Right lobe of liver (tissue), 4 donors: ENCODE results near the gene PTBP2.

Source experiments
- CTCF ChIP-seq, 4 donors: fragments of 200-600 bp in 3 of 4; fragments of 450-650 bp in 1 of 4; IDR thresholded peaks; one replicate each; pipeline versions ENCODE4 v1.5.1 to v1.8.0; 2016 to 2022; ENCODE audit warnings: antibody characterized with exemption in 4 of 4, mild to moderate bottlenecking in 2 of 4
- POLR2A ChIP-seq: fragments of 450-650 bp; IDR thresholded peaks from one replicate; pipeline ENCODE4 v1.6.1; 2017; ENCODE audit warnings: antibody characterized with exemption, mild to moderate bottlenecking
- donor health status: DM: no; HTN: no; CAD: no.
- donor health status: DM: no; HTN: no; CAD: no.
- donor health status: DM: no; HTN: yes; CAD: no.

DNA sequence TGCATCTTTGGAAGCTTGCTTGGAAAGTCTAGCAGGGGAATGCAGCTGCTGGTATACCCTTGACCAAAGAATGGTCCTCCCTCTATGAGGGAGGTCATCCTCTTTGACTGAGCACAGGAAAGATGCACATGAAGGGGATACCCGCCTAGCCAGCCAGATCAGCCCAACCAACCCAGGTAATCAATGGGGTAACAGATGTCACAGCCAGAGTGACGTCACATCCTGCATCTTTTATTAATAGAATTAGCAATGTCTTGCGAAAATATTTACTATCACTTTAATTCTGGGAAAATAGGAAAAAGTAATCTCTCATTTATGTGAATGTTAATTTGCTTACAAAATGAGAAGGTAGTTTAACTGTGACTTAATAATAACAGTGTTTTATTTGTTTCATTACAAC, 25.6 kb upstream of the PTBP2 start:
- TF ChIP-seq CTCF (IDR thresholded peaks at IDR 0.05) (no peak), POLR2A (no peak)
